H1 (cell line): ENCODE results near the gene DHRS4L2. TPM values are rescaled to one million over a fixed set of nuclear protein-coding genes. Genes with fewer than 3 reads are reported as not detected.

Experiments
- CTCF ChIA-PET: fragments of 300-600 bp; sonication (Branson Sonifier 250); formaldehyde crosslinking; loops from one replicate; lab custom pipeline; 2021; ENCODE audit not compliant: partially characterized antibody; lab: Charles Lee
- POLR2A ChIA-PET: fragments of 300-600 bp; sonication (Branson Sonifier 250); formaldehyde crosslinking; loops from one replicate; lab custom pipeline; 2021; ENCODE audit warnings: inconsistent platforms; ENCODE audit not compliant: partially characterized antibody; lab: Charles Lee
- DNase-seq, 2 experiments: peaks; one replicate each; pipeline versions ENCODE4 v3.0.0 to v3.0.0-alpha.2; 2010 to 2022; ENCODE audit warnings: low spot score in 2 of 2, low read depth in 1 of 2, mixed read lengths in 1 of 2
- FAIRE-seq: peaks from 2 replicates; lab custom pipeline; 2011; peaks lifted over from hg19 to GRCh38; lab: Jason Lieb, UNC
- H2AFZ ChIP-seq: 2 replicates; pipeline ENCODE4 v1.8.1; 2012; ENCODE audit warnings: low read length, inconsistent platforms
- H2AK5ac ChIP-seq: 2 replicates; pipeline ENCODE4 v1.6.1; 2013; ENCODE audit warnings: low read depth, low read length
- H2BK120ac ChIP-seq: replicated peaks from 2 replicates; pipeline ENCODE3; 2013; ENCODE audit warnings: low read depth, low read length, inconsistent platforms
- H2BK12ac ChIP-seq: 2 replicates; pipeline ENCODE4 v1.6.1; 2013; ENCODE audit warnings: low read depth, low read length
- H2BK15ac ChIP-seq: 2 replicates; pipeline ENCODE4 v1.6.1; 2013; ENCODE audit warnings: low read length
- H2BK20ac ChIP-seq: 2 replicates; pipeline ENCODE4 v1.6.1; 2013; ENCODE audit warnings: low read length
- H2BK5ac ChIP-seq: 2 replicates; pipeline ENCODE4 v1.6.1; 2013; ENCODE audit warnings: low read depth, low read length
- H3K14ac ChIP-seq: 2 replicates; pipeline ENCODE4 v1.6.1; 2013; ENCODE audit warnings: inconsistent platforms; ENCODE audit not compliant: insufficient read length
- H3K18ac ChIP-seq: 2 replicates; pipeline ENCODE4 v1.6.1; 2013; ENCODE audit warnings: low read length; ENCODE audit errors: extremely low read depth
- H3K23ac ChIP-seq: 2 replicates; pipeline ENCODE4 v1.6.1; 2013; ENCODE audit warnings: inconsistent platforms; ENCODE audit not compliant: insufficient read length
- H3K23me2 ChIP-seq: 2 replicates; pipeline ENCODE4 v1.6.1; 2013; ENCODE audit warnings: low read depth, low read length
- H3K27ac ChIP-seq: 2 replicates; pipeline ENCODE4 v1.6.1; 2011; ENCODE audit warnings: low read depth, low read length, inconsistent platforms
- H3K27me3 ChIP-seq, 4 experiments: replicated peaks in 1 of 4; 1 replicate in 1 of 4; 2 replicates in 3 of 4; pipeline versions ENCODE4 v1.6.1 to v1.8.1; 2011 to 2013; ENCODE audit warnings: low read length in 3 of 4, mild to moderate bottlenecking in 3 of 4, inconsistent platforms in 2 of 4, mixed read lengths in 2 of 4, moderate library complexity in 1 of 4; ENCODE audit not compliant: control insufficient read depth in 3 of 4, insufficient read depth in 3 of 4; ENCODE audit errors: extremely low read depth in 1 of 4
- H3K36me3 ChIP-seq, 4 experiments: 2 replicates each; pipeline versions ENCODE4 v1.6.1 to v1.8.1; 2011 to 2013; ENCODE audit warnings: mild to moderate bottlenecking in 4 of 4, low read length in 3 of 4, moderate library complexity in 2 of 4, control low read depth in 1 of 4, inconsistent platforms in 1 of 4; ENCODE audit not compliant: insufficient read depth in 4 of 4, control insufficient read depth in 2 of 4
- H3K4ac ChIP-seq: replicated peaks from 2 replicates; pipeline ENCODE3; 2013; ENCODE audit warnings: low read length, low read depth, mixed read lengths, inconsistent platforms; ENCODE audit not compliant: insufficient read length
- H3K4me1 ChIP-seq, 4 experiments: replicated peaks in 1 of 4; 1 replicate in 1 of 4; 2 replicates in 3 of 4; pipeline versions ENCODE4 v1.6.1 to v1.8.1; 2011 to 2013; ENCODE audit warnings: low read length in 3 of 4, inconsistent platforms in 2 of 4, mixed read lengths in 1 of 4; ENCODE audit not compliant: insufficient read depth in 4 of 4, control insufficient read depth in 3 of 4
- H3K4me2 ChIP-seq, 2 experiments: 2 replicates each; pipeline versions ENCODE4 v1.6.1 to v1.8.1; 2011 to 2013; ENCODE audit warnings: low read depth in 2 of 2, low read length in 2 of 2, control low read depth in 1 of 2, inconsistent platforms in 1 of 2, mild to moderate bottlenecking in 1 of 2; ENCODE audit not compliant: insufficient read depth in 1 of 2
- H3K4me3 ChIP-seq, 4 experiments: fragments of 200-600, 300-600 bp in 1 of 4; sonication (generic), shearing (Covaris generic), sonication (Bioruptor Twin) in 1 of 4; 2 replicates each; pipeline versions ENCODE4 v1.5.1 to v1.8.1; 2011 to 2016; ENCODE audit warnings: low read length in 4 of 4, low read depth in 3 of 4, control low read depth in 2 of 4, inconsistent platforms in 2 of 4, mild to moderate bottlenecking in 2 of 4, mixed read lengths in 1 of 4, moderate library complexity in 1 of 4; ENCODE audit not compliant: insufficient read depth in 2 of 4; ENCODE audit errors: extremely low read depth in 1 of 4
- H3K56ac ChIP-seq: replicated peaks from 2 replicates; pipeline ENCODE3; 2013; ENCODE audit warnings: low read depth, mild to moderate bottlenecking, mixed read lengths, low read length, inconsistent platforms; ENCODE audit not compliant: insufficient read length
- H3K79me1 ChIP-seq: 2 replicates; pipeline ENCODE4 v1.6.1; 2013; ENCODE audit warnings: low read depth, low read length, control low read depth
- H3K79me2 ChIP-seq, 2 experiments: 2 replicates each; pipeline versions ENCODE4 v1.6.1 to v1.8.1; 2012 to 2013; ENCODE audit warnings: low read length in 2 of 2, mild to moderate bottlenecking in 2 of 2, inconsistent platforms in 1 of 2; ENCODE audit not compliant: insufficient read depth in 2 of 2, control insufficient read depth in 1 of 2
- H3K9ac ChIP-seq, 4 experiments: replicated peaks in 1 of 4; 1 replicate in 1 of 4; 2 replicates in 3 of 4; pipeline versions ENCODE4 v1.6.1 to v1.8.1; 2011 to 2013; ENCODE audit warnings: low read depth in 3 of 4, low read length in 3 of 4, control low read depth in 2 of 4, mild to moderate bottlenecking in 2 of 4, moderate library complexity in 2 of 4, inconsistent platforms in 1 of 4; ENCODE audit errors: extremely low read depth in 1 of 4
- H3K9me3 ChIP-seq, 2 experiments: 2 replicates each; pipeline versions ENCODE4 v1.6.1 to v1.8.1; 2012 to 2013; ENCODE audit warnings: mild to moderate bottlenecking in 2 of 2, moderate library complexity in 2 of 2, control low read depth in 1 of 2, inconsistent platforms in 1 of 2, low read depth in 1 of 2, low read length in 1 of 2, mixed read lengths in 1 of 2; ENCODE audit not compliant: insufficient read depth in 2 of 2
- H4K20me1 ChIP-seq, 2 experiments: replicated peaks in 1 of 2; 2 replicates each; pipeline versions ENCODE3 to v1.8.1; 2011 to 2013; ENCODE audit warnings: inconsistent platforms in 2 of 2, low read length in 2 of 2, mild to moderate bottlenecking in 1 of 2; ENCODE audit not compliant: insufficient read depth in 2 of 2, control insufficient read depth in 1 of 2
- H4K5ac ChIP-seq: 2 replicates; pipeline ENCODE4 v1.6.1; 2013; ENCODE audit warnings: low read length, low read depth, mixed read lengths, inconsistent platforms; ENCODE audit not compliant: insufficient read length
- H4K8ac ChIP-seq: 2 replicates; pipeline ENCODE4 v1.8.0; 2013; ENCODE audit warnings: mild to moderate bottlenecking, moderate library complexity, low read length, inconsistent platforms; ENCODE audit not compliant: insufficient read depth; ENCODE audit errors: extremely low read depth
- H4K91ac ChIP-seq: replicated peaks from 2 replicates; pipeline ENCODE3; 2013; ENCODE audit warnings: low read length, mixed read lengths, inconsistent platforms; ENCODE audit not compliant: insufficient read length
- ATF2 ChIP-seq: IDR thresholded peaks from 2 replicates; pipeline ENCODE4 v1.6.1; 2012; ENCODE audit warnings: low read length, inconsistent platforms
- GABPA ChIP-seq: IDR thresholded peaks from 2 replicates; pipeline ENCODE4 v1.6.1; 2011; ENCODE audit warnings: mild to moderate bottlenecking, low read length, moderate library complexity, borderline replicate concordance; ENCODE audit not compliant: insufficient read depth
- GTF2F1 ChIP-seq: IDR thresholded peaks from 2 replicates; pipeline ENCODE4 v1.6.1; 2012; ENCODE audit warnings: low read depth, low read length, improper control_type of control experiment, borderline replicate concordance
- PHF8 ChIP-seq: fragments of 200-600 bp; sonication (generic); conservative IDR thresholded peaks from 2 replicates; pipeline ENCODE4 v1.7.1; 2012; ENCODE audit warnings: low read depth, mild to moderate bottlenecking, inconsistent platforms, low read length, moderate library complexity
- RAD21 ChIP-seq, 2 experiments: IDR thresholded peaks in 1 of 2; conservative IDR thresholded peaks in 1 of 2; 2 replicates each; pipeline ENCODE4 v1.6.1; 2011; ENCODE audit warnings: low read depth in 2 of 2, low read length in 2 of 2, improper control_type of control experiment in 1 of 2, inconsistent platforms in 1 of 2, mild to moderate bottlenecking in 1 of 2, moderate library complexity in 1 of 2
- SAP30 ChIP-seq: fragments of 300-600 bp; sonication (generic); IDR thresholded peaks from 2 replicates; pipeline ENCODE4 v1.7.1; 2012; ENCODE audit warnings: low read length, moderate library complexity, mild to moderate bottlenecking, inconsistent platforms; ENCODE audit not compliant: insufficient read depth, insufficient replicate concordance
- SP2 ChIP-seq: IDR thresholded peaks from 2 replicates; pipeline ENCODE4 v1.6.1; 2012; ENCODE audit warnings: mild to moderate bottlenecking, low read length, inconsistent platforms
- TAF7 ChIP-seq: optimal IDR thresholded peaks from 2 replicates; pipeline ENCODE3; 2011; ENCODE audit warnings: low read depth, mild to moderate bottlenecking, inconsistent platforms, low read length, moderate library complexity, borderline replicate concordance
- WGBS, 2 experiments: shearing (Covaris generic) in 1 of 2; methylation state at CpG; one replicate each; pipeline versions ENCODE4 v1.1.6 to v1.1.7; 2013 to 2015; ENCODE audit warnings: low lambda C conversion rate in 2 of 2, mixed read lengths in 2 of 2, inconsistent platforms in 1 of 2, low coverage in 1 of 2, missing lambda C conversion rate in 1 of 2; ENCODE audit not compliant: insufficient replicate concordance in 2 of 2, insufficient coverage in 1 of 2, insufficient read length in 1 of 2; ENCODE audit errors: extremely low coverage in 1 of 2, missing lambda C conversion rate in 1 of 2; 5-methylcytosine and 5-hydroxymethylcytosine counted together
- polyA plus RNA-seq, 7 experiments: library from polyadenylated mRNA; depleted of rRNA in 3 of 7; stranded (reverse) in 5 of 7; unstranded in 2 of 7; fragments of >200 nt in 5 of 7; fragments of 200-250 nt in 2 of 7; gene quantifications; 1 replicate in 5 of 7; 2 replicates in 1 of 7; 4 replicates in 1 of 7; pipeline versions ENCODE4 v1.2.1 to v1.2.3, GENCODE V29; 2011 to 2013; ENCODE audit warnings: missing spikeins in 2 of 7, mixed read lengths in 2 of 7
- total RNA-seq: library from RNA; stranded (reverse); fragmentation: NEBNext Ultra II Directional; extraction: Animal tissue kit (Norgen Biotek cat#: 25700); gene quantifications from 2 replicates; pipeline ENCODE4 v1.2.1, GENCODE V29; 2021

Gene DHRS4L2
- total and polyA plus RNA-seq, 2 of the 8 experiments (the other 6 are each of a cell fraction or from before 2014, with no cell fraction given) = 12.3 to 15.4 TPM

- Histone ChIP-seq H4K20me1 (peaks cover 2% of the 10 kb centered on the region in 2 experiments), H2BK5ac (no peak overlapping the region; the same call in 1 of the 2 replicates), H3K36me3 (no peaks in the 10 kb centered on the region; a peak in 1 of 8 replicates), H3K9ac (no peak overlapping the region), H2BK20ac (no peak overlapping the region), H2AFZ (no peak overlapping the region), H3K23ac (no peak overlapping the region), H3K9me3 (no peaks in the 10 kb centered on the region), H2BK12ac (no peak overlapping the region), H3K4ac (peak overlapping the region; percentile 73), H3K14ac (no peak overlapping the region), H3K27me3 (no peaks in the 10 kb centered on the region; a peak in 1 of 7 replicates), H2AK5ac (no peak overlapping the region; the same call in 1 of the 2 replicates), H3K4me3 (peak overlapping the region in 3 of 4 experiments; percentile 56 to 82 (median 79); a peak in 5 of 8 replicates), H3K56ac (no peak overlapping the region), H4K8ac (peak overlapping the region; percentile 51; the same call in 1 of the 2 replicates), H2BK15ac (no peak overlapping the region), H3K4me2 (peak overlapping the region; percentile 89 to 99), H4K91ac (peak overlapping the region; percentile 29), H3K18ac (no peak overlapping the region; the same call in 1 of the 2 replicates), H3K27ac (no peak overlapping the region), H4K5ac (peak overlapping the region; percentile 81), H2BK120ac (no peak overlapping the region), H3K4me1 (peaks cover 0 to 10% (median 5%) of the 10 kb centered on the region in 4 experiments; a peak in 5 of 7 replicates), H3K79me1 (no peaks in the 10 kb centered on the region), H3K79me2 (no peaks in the 10 kb centered on the region), H3K23me2 (peaks cover 9% of the 10 kb centered on the region)
- DNase-seq (no peak), FAIRE-seq (no peak)
- ChIA-PET POLR2A (interaction anchor here (0.6 to 8.0 kb wide), 13 partner anchors 8 to 474 kb away, joined by 3 to 57 read pairs (median 4); partner anchors contain the start of genes DCAF11, EMC9, JPH4 and NRL), CTCF (interaction anchor here (0.6 to 9.6 kb wide), 10 partner anchors 10 to 336 kb away, joined by 3 to 234 read pairs (median 4); partner anchors contain the start of gene PCK2)
- WGBS, 2 experiments = 75% methylated on average over 19 of the region's 20 CpGs; no CpG with 5 or more reads in 1 of the 2 experiments
- no peak for TF ChIP-seq SP2
- TF ChIP-seq GTF2F1 = no peak
- TF ChIP-seq GABPA = no peak
- TF ChIP-seq SAP30 = no peak
- no peak for TF ChIP-seq RAD21 (IDR thresholded peaks at IDR 0.05 in 1 of 2, conservative IDR thresholded peaks at IDR 0.05 in 1 of 2; ENCODE audit: low read depth in 2 of 2, low read length in 2 of 2)
- no peak for TF ChIP-seq TAF7
- no peak for TF ChIP-seq PHF8
- no peak for TF ChIP-seq ATF2
Observed at GRCh38 chr14:24052656-24053547, 64.2 kb downstream of the DHRS4L2 start.
